GM10847 (cell line): ENCODE measurements around the gene PNO1.

Experiments
- POLR2A ChIP-seq: IDR thresholded peaks from 2 replicates; pipeline ENCODE4 v1.6.1; 2011; ENCODE audit not compliant: insufficient read length; ENCODE audit errors: extremely low read depth

PNO1 gene

GRCh38 chr2:68157402-68158133 lies at the start of gene PNO1:
TSS of gene PNO1 (plus strand) at chr2:68157888. CDS start at chr2:68157935, 47 bp downstream.
- TF ChIP-seq POLR2A, result peak; percentile 13

DNA sequence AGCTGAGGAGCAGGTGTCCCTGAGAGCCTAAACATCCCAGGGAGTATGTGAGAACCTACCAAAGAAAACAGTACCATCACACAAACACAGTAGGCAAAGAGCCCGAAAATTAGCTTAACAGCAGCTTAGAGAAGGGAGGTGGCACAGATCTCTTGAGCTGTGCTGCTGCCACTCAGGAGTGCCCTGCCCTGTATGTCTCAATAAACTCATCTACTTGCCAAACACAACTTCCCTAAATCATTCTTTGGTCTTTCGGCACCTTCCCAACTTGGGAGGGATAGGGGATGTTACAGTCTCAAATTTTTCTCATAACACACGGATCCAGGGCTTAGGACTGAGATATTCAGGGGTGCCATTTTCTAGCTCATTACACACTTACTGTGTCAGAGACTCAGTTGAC lies 49.6 kb upstream of the PNO1 start:
- no peak for TF ChIP-seq POLR2A

DNA sequence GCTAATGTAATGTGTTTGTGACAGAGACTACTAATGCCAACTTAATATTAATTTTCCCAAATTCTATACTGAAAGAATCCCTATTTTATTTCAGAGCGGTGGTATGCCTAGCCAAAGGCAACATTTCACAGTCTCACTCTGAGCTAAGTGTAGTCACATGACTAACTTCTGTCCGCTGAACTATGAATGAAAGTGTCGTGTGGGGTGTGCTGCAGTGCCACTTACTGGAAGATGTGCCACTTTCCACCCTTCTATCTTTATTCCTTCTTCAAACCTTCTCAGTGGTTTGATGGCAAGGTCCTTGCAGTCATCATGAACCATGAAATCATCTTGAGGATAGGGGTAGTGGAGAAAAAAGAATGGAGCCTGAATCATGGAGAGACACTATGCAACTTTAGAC lies 47.6 kb upstream of the PNO1 start:
- no peak for TF ChIP-seq POLR2A

DNA sequence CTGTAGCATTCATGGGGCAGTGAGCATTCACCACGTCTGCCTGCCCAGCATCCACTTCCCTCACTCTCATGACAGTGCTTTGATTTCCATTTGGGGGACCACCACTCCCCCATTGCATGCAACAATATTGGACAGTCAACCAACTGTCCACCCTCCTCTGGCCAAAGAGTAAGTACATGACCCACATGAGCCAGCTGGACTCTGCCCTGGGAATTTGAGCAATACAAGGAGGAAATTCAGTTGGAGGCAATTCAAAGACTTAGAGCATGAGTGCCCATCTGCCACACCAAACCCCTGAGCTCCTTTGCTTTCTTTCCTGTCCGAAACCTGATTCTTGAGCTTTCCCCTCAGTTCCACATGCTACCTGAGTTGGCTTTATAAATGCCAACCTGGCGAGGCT lies 41.7 kb upstream of the PNO1 start:
- TF ChIP-seq POLR2A, result no peak

- TF ChIP-seq POLR2A, result no peak
These were observed 38.9 kb upstream of the PNO1 start for GRCh38 chr2:68118816-68119215.

DNA sequence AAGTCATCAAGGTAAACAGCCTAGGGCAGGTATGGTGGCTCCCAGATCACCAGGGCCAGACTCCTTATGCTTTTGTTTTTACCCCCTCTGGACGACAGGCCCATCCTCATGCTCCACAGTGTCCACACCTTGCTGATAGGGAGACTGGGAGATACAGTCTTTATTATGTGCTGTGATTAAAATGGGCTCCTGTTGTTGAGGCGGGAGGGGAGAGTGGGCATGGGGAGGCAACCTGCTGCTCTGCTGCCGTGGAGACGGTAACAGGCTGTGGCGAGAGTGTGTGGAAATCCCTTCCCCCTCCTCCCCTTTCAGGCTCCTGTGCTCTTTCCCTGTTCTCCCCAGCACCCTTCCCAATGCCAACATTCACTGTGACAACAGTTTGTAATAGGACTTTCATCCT lies 38.2 kb upstream of the PNO1 start:
- no peak for TF ChIP-seq POLR2A

GRCh38 chr2:68121873-68122679 lies 35.6 kb upstream of the PNO1 start:
- TF ChIP-seq POLR2A, result no peak

DNA sequence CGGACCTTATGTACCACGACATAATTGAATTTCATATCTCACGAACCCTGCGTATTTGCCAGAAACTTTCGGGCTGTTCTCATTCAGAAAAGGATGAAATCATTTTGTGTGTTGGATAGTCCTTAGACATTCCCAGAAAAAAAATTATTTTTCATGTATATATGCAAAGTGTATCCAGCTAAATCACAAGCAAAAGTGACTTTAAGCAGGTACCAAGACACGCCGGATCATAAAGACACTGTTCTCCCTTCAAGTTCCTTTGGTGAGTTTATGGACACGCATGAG lies 35.1 kb upstream of the PNO1 start:
- TF ChIP-seq POLR2A, result no peak

DNA sequence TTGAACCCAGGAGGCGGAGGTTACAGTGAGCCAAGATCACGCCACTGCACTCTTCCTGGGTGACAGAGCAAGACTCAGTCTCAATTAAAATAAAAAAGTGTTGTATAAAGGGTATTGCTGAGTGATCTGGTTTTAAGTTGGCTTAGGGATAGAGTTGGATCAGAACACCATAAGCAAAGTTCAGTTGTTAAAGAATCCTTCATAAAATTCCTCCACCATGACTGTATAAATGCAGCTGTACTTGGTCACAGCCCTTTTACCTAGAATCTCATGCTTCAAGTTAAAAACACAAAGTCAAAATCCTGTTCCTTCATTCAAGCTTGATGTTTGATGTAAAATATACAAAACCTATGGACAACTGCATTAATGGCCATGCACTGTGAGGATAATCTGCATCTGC lies 33.4 kb upstream of the PNO1 start:
- TF ChIP-seq POLR2A, result no peak

DNA sequence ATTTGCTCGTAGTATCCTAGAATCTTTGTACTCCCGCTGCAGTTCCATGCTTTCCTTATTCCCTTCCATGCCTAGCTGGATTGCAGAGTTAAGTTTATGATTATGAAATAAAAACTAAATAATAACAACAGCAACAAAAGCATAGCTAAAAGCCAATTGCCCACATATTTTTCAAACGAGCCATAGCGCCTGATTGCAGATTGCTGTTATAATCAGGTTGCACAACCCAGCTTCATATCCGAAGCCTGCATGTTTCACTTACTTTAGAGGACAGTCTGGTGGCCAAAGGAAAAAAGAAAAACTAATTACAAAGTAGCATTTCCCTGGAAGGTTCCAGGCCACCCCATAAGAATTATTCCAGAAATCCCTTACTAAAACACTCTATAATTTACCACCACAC lies 31.9 kb upstream of the PNO1 start:
- no peak for TF ChIP-seq POLR2A

DNA sequence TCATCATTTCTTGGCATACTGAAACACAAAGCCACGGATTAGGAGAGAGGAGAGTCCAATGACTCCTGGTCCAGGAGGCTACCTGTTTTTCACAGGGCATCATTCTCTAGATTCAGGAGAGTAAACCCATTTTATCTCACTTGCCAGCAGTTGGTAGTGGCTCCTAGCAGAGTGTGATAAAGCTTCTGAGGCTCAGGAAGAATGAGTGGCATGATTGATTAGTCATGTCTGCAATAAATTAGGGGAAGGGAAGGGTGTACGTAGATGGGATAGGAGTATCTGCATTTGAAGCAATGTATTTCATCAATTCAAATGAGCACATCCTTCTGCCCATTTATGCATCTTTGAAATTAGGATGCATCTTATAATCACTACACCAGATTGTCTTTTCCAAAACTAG lies 31.1 kb upstream of the PNO1 start:
- TF ChIP-seq POLR2A, result no peak

DNA sequence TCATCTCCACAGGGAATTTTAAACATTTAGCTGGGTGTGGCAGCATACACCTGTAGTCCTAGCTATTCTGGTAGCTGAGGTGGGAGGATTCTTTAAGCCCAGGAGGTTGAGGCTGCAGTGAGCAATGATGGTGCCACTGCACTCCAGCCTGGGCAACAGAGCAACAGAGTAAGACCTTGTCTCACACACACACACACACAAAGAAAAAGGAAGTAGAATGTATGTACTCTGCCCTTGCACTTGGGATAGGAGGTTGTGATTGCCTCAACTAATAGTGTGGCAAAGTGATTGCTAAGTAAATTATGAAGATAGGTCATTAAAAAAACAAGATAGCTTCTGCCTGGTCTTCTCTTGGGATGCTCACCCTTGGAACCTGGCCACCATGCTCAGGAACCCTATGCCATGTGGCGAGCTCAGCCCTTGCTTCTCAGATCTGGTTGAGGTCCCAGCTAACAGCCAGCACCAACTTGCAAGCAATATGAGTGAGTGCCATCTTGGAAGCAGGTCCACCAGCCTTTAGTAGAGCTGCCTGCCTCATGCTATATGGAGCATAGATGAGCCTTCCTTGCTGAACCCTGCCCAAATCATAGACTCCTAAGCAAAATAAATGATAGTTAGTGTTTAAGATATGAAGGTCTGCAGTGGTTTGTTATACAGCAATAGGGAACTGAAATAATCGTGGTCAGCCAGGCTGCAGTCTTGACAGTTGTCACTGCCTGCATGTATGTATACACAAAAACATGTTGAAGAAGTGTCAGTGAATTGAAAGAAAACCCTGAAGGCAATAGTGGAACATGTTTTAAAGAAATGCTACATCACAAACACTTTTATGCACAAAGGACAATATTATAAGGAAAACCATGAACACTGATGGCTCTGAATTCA lies 30.1 kb upstream of the PNO1 start:
- TF ChIP-seq POLR2A, result no peak

- TF ChIP-seq POLR2A, result no peak
These were observed 23.6 kb upstream of the PNO1 start for GRCh38 chr2:68134120-68134519.

DNA sequence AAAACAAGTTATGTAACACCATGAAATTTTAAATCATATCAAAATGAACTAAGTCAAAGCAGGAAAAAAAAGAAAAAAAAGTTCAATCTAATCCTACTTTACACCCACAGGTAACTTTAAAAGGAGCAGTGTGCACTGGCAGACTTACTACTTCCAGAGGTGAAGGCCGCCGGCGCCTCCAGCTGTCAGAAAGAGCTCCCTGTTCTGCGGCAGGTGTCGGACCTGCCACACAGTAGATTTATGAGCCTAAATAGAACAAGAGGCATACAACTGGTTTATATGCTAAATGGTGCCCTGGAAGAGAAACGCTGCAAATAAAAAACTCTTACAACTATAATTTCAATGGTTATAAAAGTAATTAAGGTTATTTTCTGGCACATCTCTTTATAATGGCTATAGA lies 23.1 kb upstream of the PNO1 start:
- TF ChIP-seq POLR2A, result no peak

GRCh38 chr2:68135448-68136320 lies 22.0 kb upstream of the PNO1 start:
- no peak for TF ChIP-seq POLR2A
